Stomach (tissue), 4 donors: ENCODE results near the gene MX2.

Experiments
- CTCF ChIP-seq, 7 experiments: fragments of 450-650 bp in 4 of 7; fragments of 200-600 bp in 3 of 7; sonication (generic) in 3 of 7; IDR thresholded peaks; one replicate each; pipeline ENCODE4 v1.5.1; 2016 to 2019; ENCODE audit warnings: antibody characterized with exemption in 7 of 7, control low read depth in 2 of 7, mild to moderate bottlenecking in 1 of 7
- EP300 ChIP-seq: sonication (generic); formaldehyde crosslinking; IDR thresholded peaks from one replicate; pipeline ENCODE4 v1.6.1; 2017; ENCODE audit warnings: antibody characterized with exemption
- POLR2A ChIP-seq, 4 donors: fragments of 450-650 bp; IDR thresholded peaks; one replicate each; pipeline ENCODE4 v1.6.1; 2016; ENCODE audit warnings: antibody characterized with exemption in 4 of 4, control low read depth in 2 of 4, mild to moderate bottlenecking in 1 of 4, moderate library complexity in 1 of 4
- POLR2AphosphoS5 ChIP-seq, 3 donors: sonication (generic); formaldehyde crosslinking; IDR thresholded peaks; one replicate each; pipeline ENCODE4 v1.6.1; 2016; ENCODE audit warnings: antibody characterized with exemption in 3 of 3

GRCh38 chr21:41443562-41443961 lies 81.7 kb downstream of the MX2 start:
- TF ChIP-seq CTCF (IDR thresholded peaks at IDR 0.05): no peak
- no peak for TF ChIP-seq POLR2AphosphoS5 (IDR thresholded peaks at IDR 0.05)
- no peak for TF ChIP-seq EP300
- TF ChIP-seq POLR2A (IDR thresholded peaks at IDR 0.05): no peak
